ENCODE measurements around the gene C1orf226.

- TF ChIP-seq, protein P1, sequence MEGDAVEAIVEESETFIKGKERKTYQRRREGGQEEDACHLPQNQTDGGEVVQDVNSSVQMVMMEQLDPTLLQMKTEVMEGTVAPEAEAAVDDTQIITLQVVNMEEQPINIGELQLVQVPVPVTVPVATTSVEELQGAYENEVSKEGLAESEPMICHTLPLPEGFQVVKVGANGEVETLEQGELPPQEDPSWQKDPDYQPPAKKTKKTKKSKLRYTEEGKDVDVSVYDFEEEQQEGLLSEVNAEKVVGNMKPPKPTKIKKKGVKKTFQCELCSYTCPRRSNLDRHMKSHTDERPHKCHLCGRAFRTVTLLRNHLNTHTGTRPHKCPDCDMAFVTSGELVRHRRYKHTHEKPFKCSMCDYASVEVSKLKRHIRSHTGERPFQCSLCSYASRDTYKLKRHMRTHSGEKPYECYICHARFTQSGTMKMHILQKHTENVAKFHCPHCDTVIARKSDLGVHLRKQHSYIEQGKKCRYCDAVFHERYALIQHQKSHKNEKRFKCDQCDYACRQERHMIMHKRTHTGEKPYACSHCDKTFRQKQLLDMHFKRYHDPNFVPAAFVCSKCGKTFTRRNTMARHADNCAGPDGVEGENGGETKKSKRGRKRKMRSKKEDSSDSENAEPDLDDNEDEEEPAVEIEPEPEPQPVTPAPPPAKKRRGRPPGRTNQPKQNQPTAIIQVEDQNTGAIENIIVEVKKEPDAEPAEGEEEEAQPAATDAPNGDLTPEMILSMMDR (IDR thresholded peaks at IDR 0.05): no peak
- TF ChIP-seq ZFX (IDR thresholded peaks at IDR 0.05; ENCODE audit: borderline replicate concordance): no peak
Observed at GRCh38 chr1:162349635-162350330, 31.7 kb upstream of the C1orf226 start.

All from 22Rv1 (cell line).